Cortex of kidney (tissue), 1 donor: Measurements from ENCODE around the gene SPARC.

Experiments used
- DNase-seq: peaks from one replicate; lab custom pipeline; 2025; lab: John Stamatoyannopoulos, UW

Gene SPARC

GRCh38 chr5:151678713-151679112, 8.0 kb downstream of the SPARC start:
- no peak for DNase-seq

- DNase-seq: no peak
Measured at GRCh38 chr5:151677776-151678545, 8.8 kb downstream of the SPARC start.

GRCh38 chr5:151676719-151677118, 10.0 kb downstream of the SPARC start:
- DNase-seq: no peak

- no peak for DNase-seq
Measured at GRCh38 chr5:151676314-151676712, 10.4 kb downstream of the SPARC start.

- no peak for DNase-seq
Measured at GRCh38 chr5:151675611-151676313, 11.0 kb downstream of the SPARC start.

- no peak for DNase-seq
Measured at GRCh38 chr5:151674626-151675610, 11.8 kb downstream of the SPARC start.

- DNase-seq: no peak
Measured at GRCh38 chr5:151673421-151673820, 13.3 kb downstream of the SPARC start.

- no peak for DNase-seq
Measured at GRCh38 chr5:151672516-151672915, 14.2 kb downstream of the SPARC start.

- no peak for DNase-seq
Measured at GRCh38 chr5:151671950-151672349, 14.8 kb downstream of the SPARC start.

- no peak for DNase-seq
Measured at GRCh38 chr5:151670953-151671636, 15.6 kb downstream of the SPARC start.

- DNase-seq: no peak
Measured at GRCh38 chr5:151670083-151670686, 16.5 kb downstream of the SPARC start.

- DNase-seq: no peak
Measured at GRCh38 chr5:151667083-151667482, 19.6 kb downstream of the SPARC start.

GRCh38 chr5:151665613-151666012, 21.1 kb downstream of the SPARC start:
- DNase-seq: no peak

GRCh38 chr5:151664694-151665585, 21.8 kb downstream of the SPARC start:
- no peak for DNase-seq

GRCh38 chr5:151663617-151664293, 23.0 kb downstream of the SPARC start:
- DNase-seq: no peak

- no peak for DNase-seq
Measured at GRCh38 chr5:151662805-151663204, 23.9 kb downstream of the SPARC start.

GRCh38 chr5:151661968-151662732, 24.6 kb downstream of the SPARC start:
- DNase-seq: no peak

GRCh38 chr5:151660616-151661495, 25.9 kb downstream of the SPARC start:
- no peak for DNase-seq
